Neural progenitor cell (in vitro differentiated cells): ENCODE data around the gene ESCO1. TPM values are rescaled to one million over a fixed set of nuclear protein-coding genes. Genes with fewer than 3 reads are reported as not detected.

Experiments used
- DNase-seq: peaks from one replicate; pipeline ENCODE4 v3.0.0-alpha.2; 2016; ENCODE audit warnings: low spot score
- H2AFZ ChIP-seq: fragments of 200-600 bp; sonication (generic); replicated peaks from 2 replicates; pipeline ENCODE4 v1.6.1; 2016; ENCODE audit warnings: antibody characterized with exemption
- H3F3A ChIP-seq: fragments of 200-600 bp; sonication (generic); 2 replicates; pipeline ENCODE4 v1.6.1; 2016; ENCODE audit warnings: antibody characterized with exemption, low read depth
- H3K27ac ChIP-seq: fragments of 200-600 bp; sonication (generic); 2 replicates; pipeline ENCODE4 v1.5.1; 2016; ENCODE audit warnings: mild to moderate bottlenecking
- H3K27me3 ChIP-seq: fragments of 200-600 bp; sonication (generic); 2 replicates; pipeline ENCODE4 v1.6.1; 2016; ENCODE audit warnings: mild to moderate bottlenecking, moderate library complexity
- H3K36me3 ChIP-seq: fragments of 200-600 bp; sonication (generic); 2 replicates; pipeline ENCODE4 v1.5.1; 2016
- H3K4me1 ChIP-seq: fragments of 200-600 bp; sonication (generic); 2 replicates; pipeline ENCODE4 v1.6.1; 2016; ENCODE audit warnings: mixed run types
- H3K4me2 ChIP-seq: fragments of 200-600 bp; sonication (generic); 2 replicates; pipeline ENCODE4 v1.6.1; 2016
- H3K4me3 ChIP-seq: fragments of 200-600 bp; sonication (generic); 2 replicates; pipeline ENCODE4 v1.5.1; 2016
- H3K79me2 ChIP-seq: fragments of 200-600 bp; sonication (generic); 2 replicates; pipeline ENCODE4 v1.6.1; 2016; ENCODE audit warnings: low read depth
- H3K9ac ChIP-seq: fragments of 200-600 bp; sonication (generic); 2 replicates; pipeline ENCODE4 v1.6.1; 2016
- H3K9me3 ChIP-seq: fragments of 200-600 bp; sonication (generic); 2 replicates; pipeline ENCODE4 v1.5.1; 2016; ENCODE audit warnings: low read depth
- H4K20me1 ChIP-seq: fragments of 200-600 bp; sonication (generic); 2 replicates; pipeline ENCODE4 v1.6.1; 2016; ENCODE audit warnings: low read depth
- H3K27ac Mint-ChIP-seq: 3 replicates; pipeline ENCODE4 v1.8.0; 2021; ENCODE audit warnings: mixed read lengths
- H3K27me3 Mint-ChIP-seq: 2 replicates; pipeline ENCODE4 v1.8.0; 2022; ENCODE audit warnings: low read depth, mild to moderate bottlenecking, inconsistent platforms, moderate library complexity, mixed read lengths; ENCODE audit not compliant: insufficient read depth
- H3K36me3 Mint-ChIP-seq: 3 replicates; pipeline ENCODE4 v1.8.0; 2021; ENCODE audit warnings: mixed read lengths
- H3K4me1 Mint-ChIP-seq: 3 replicates; pipeline ENCODE4 v1.8.0; 2021; ENCODE audit warnings: mixed read lengths
- H3K4me3 Mint-ChIP-seq: 3 replicates; pipeline ENCODE4 v1.8.0; 2021; ENCODE audit warnings: mild to moderate bottlenecking, moderate library complexity, mixed read lengths
- H3K9me3 Mint-ChIP-seq: 3 replicates; pipeline ENCODE4 v1.8.0; 2020; ENCODE audit warnings: mixed read lengths
- EZH2 ChIP-seq: fragments of 200-600 bp; sonication (generic); IDR thresholded peaks from 2 replicates; pipeline ENCODE4 v1.6.1; 2017; ENCODE audit warnings: antibody characterized with exemption, mild to moderate bottlenecking, moderate library complexity
- EZH2phosphoT487 ChIP-seq: fragments of 200-600 bp; sonication (generic); IDR thresholded peaks from 2 replicates; pipeline ENCODE4 v1.6.1; 2017; ENCODE audit warnings: antibody characterized with exemption
- total RNA-seq: library from RNA; depleted of rRNA; stranded (reverse); fragments of >200 nt; gene quantifications from 2 replicates; pipeline ENCODE4 v1.2.3, GENCODE V29; 2015; ENCODE audit warnings: low replicate concordance
- TF ChIP-seq, protein P1 (sequence below): fragments of 200-600 bp; sonication (generic); IDR thresholded peaks from 2 replicates; pipeline ENCODE4 v1.5.1; 2017; ENCODE audit warnings: antibody characterized with exemption, mild to moderate bottlenecking

Gene ESCO1
- total RNA-seq, 1 donor from 2014 or later: 48.8 TPM

- Histone ChIP-seq H3K4me1 (no peaks in the 10 kb centered on the region), H3K4me2 (no peak overlapping the region), H3K27ac (no peak overlapping the region), H3K4me3 (no peak overlapping the region), H3K79me2 (peaks cover 3% of the 10 kb centered on the region), H3K36me3 (peaks cover 42% of the 10 kb centered on the region), H2AFZ (no peak overlapping the region), H3F3A (peaks cover 60% of the 10 kb centered on the region), H3K9ac (no peak overlapping the region), H3K27me3 (no peaks in the 10 kb centered on the region), H3K9me3 (no peaks in the 10 kb centered on the region), H4K20me1 (no peaks in the 10 kb centered on the region)
- no peaks in the 10 kb centered on the region for H3K9me3 Mint-ChIP-seq
- no peak for DNase-seq
- H3K27ac Mint-ChIP-seq: no peak overlapping the region
- peaks cover 35% of the 10 kb centered on the region for H3K36me3 Mint-ChIP-seq
- no peak overlapping the region for H3K4me3 Mint-ChIP-seq
- peaks cover 3% of the 10 kb centered on the region for H3K27me3 Mint-ChIP-seq
- peaks cover 5% of the 10 kb centered on the region for H3K4me1 Mint-ChIP-seq
- TF ChIP-seq, protein P1, sequence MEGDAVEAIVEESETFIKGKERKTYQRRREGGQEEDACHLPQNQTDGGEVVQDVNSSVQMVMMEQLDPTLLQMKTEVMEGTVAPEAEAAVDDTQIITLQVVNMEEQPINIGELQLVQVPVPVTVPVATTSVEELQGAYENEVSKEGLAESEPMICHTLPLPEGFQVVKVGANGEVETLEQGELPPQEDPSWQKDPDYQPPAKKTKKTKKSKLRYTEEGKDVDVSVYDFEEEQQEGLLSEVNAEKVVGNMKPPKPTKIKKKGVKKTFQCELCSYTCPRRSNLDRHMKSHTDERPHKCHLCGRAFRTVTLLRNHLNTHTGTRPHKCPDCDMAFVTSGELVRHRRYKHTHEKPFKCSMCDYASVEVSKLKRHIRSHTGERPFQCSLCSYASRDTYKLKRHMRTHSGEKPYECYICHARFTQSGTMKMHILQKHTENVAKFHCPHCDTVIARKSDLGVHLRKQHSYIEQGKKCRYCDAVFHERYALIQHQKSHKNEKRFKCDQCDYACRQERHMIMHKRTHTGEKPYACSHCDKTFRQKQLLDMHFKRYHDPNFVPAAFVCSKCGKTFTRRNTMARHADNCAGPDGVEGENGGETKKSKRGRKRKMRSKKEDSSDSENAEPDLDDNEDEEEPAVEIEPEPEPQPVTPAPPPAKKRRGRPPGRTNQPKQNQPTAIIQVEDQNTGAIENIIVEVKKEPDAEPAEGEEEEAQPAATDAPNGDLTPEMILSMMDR: no peak
- no peak for TF ChIP-seq EZH2
- no peak for TF ChIP-seq EZH2phosphoT487
Measured at GRCh38 chr18:21489919-21490495, 110.5 kb downstream of the ESCO1 start.

DNA sequence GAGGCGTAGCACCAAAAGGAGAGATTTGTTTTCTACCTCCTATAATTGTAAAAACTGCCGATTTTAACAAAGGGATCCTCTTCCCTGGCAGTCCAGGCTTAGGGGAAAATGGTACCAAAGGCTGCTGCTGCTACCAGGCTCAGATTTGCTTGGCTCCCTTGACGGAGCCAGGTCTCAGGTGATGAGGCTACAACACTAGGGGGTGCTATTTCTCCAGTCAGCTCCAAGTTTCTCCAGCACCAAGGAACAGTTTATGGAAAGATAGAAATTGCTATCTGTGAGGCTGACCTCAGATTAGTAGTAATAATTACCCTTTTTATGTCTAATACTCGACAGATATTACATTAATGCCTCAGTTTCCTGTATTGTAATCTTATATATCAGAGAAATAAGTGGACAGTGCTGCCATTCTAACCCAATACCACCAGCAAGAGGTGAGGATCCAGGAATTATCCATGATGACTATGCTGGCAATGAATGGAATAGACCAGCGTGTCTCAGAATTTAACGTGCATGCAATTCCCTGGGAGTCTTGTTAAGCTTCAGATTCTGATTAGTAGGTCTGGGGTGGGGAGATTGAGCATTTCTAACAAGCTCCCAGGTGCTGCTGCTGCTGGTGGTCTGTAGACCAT, 111.3 kb downstream of the ESCO1 start:
- Histone ChIP-seq H3K9me3 (no peaks in the 10 kb centered on the region), H3K27ac (no peak overlapping the region), H3K79me2 (peaks cover 3% of the 10 kb centered on the region), H3K27me3 (no peaks in the 10 kb centered on the region), H3K4me3 (no peak overlapping the region), H3K4me1 (no peaks in the 10 kb centered on the region), H3K36me3 (peaks cover 42% of the 10 kb centered on the region), H2AFZ (no peak overlapping the region), H3K4me2 (no peak overlapping the region), H3F3A (peaks cover 62% of the 10 kb centered on the region), H3K9ac (no peak overlapping the region), H4K20me1 (no peaks in the 10 kb centered on the region)
- H3K4me3 Mint-ChIP-seq: no peak overlapping the region
- DNase-seq: peak; percentile 61
- H3K27me3 Mint-ChIP-seq: peaks cover 3% of the 10 kb centered on the region
- no peak overlapping the region for H3K27ac Mint-ChIP-seq
- H3K4me1 Mint-ChIP-seq: peaks cover 8% of the 10 kb centered on the region
- TF ChIP-seq EZH2phosphoT487: no peak
- TF ChIP-seq, protein P1: peak; percentile 71
- TF ChIP-seq EZH2: no peak
- H3K9me3 Mint-ChIP-seq: no peaks in the 10 kb centered on the region
- H3K36me3 Mint-ChIP-seq: peaks cover 33% of the 10 kb centered on the region

- H3K4me1 Mint-ChIP-seq: peaks cover 8% of the 10 kb centered on the region
- Histone ChIP-seq H3K27ac (peak overlapping the region; percentile 63), H3K36me3 (peaks cover 47% of the 10 kb centered on the region), H3K4me3 (no peak overlapping the region), H3K4me2 (no peak overlapping the region), H3K9ac (no peak overlapping the region), H3K9me3 (no peaks in the 10 kb centered on the region), H3K4me1 (no peaks in the 10 kb centered on the region), H3K27me3 (no peaks in the 10 kb centered on the region), H4K20me1 (no peaks in the 10 kb centered on the region), H3F3A (peaks cover 65% of the 10 kb centered on the region), H2AFZ (no peak overlapping the region), H3K79me2 (peaks cover 3% of the 10 kb centered on the region)
- peaks cover 30% of the 10 kb centered on the region for H3K36me3 Mint-ChIP-seq
- no peak overlapping the region for H3K4me3 Mint-ChIP-seq
- H3K27me3 Mint-ChIP-seq: peaks cover 3% of the 10 kb centered on the region
- DNase-seq: no peak
- TF ChIP-seq EZH2phosphoT487 (no peak), EZH2 (no peak)
- TF ChIP-seq, protein P1: no peak
- no peak overlapping the region for H3K27ac Mint-ChIP-seq
- H3K9me3 Mint-ChIP-seq: no peaks in the 10 kb centered on the region
Measured at GRCh38 chr18:21486905-21487437, 113.5 kb downstream of the ESCO1 start.
